HG02943 (cell line): ENCODE measurements around the gene TNS1.

Source experiments
- ATAC-seq: cut with Tn5 transposase; IDR thresholded peaks from one replicate; pipeline ENCODE4 v1.9.1; 2021; ENCODE audit warnings: mild to moderate bottlenecking, low read depth, moderate library complexity; ENCODE audit not compliant: unreplicated experiment

TNS1 gene

DNA sequence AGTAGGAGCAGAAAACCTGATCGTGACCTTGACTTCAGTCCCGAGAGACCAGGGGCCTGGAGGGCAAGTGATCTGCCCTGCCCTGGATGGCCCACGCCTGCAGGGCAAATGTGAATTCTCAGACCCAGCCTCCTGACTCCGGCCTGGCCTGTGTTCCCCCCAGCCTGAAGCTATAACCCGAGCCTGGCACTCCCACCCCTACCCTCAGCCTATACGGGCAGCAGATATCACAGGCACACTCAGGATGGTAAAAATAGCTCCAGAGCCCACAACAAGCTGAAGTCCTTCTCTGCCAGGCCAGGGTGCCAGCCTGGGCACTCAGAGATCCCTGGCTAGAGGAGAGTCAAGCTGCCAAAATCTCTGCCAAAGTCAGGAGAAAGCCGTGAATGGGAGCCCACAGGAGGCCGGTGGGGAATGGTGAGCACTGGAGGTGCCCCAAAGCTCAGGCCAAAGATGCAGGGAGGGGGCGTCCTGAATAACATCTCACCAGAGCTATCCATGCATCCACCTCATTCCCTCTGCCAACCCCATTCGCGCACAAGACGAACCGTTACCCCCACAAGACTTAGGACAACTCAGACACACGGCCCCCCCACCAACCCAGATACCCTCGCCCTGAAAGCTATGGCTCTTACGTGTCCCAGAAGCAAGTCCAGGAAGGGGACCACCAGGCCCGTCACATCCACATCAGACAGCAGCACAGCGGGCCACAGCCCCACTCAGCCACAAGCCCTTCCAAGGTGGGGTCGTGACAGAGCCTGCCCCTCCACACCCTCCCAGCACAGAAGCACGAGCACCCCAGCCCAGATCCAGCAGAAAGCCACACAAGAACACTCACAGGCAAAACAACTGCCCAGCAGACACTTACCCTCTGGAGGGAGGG lies 144.9 kb downstream of the TNS1 start:
- ATAC-seq = no peak

DNA sequence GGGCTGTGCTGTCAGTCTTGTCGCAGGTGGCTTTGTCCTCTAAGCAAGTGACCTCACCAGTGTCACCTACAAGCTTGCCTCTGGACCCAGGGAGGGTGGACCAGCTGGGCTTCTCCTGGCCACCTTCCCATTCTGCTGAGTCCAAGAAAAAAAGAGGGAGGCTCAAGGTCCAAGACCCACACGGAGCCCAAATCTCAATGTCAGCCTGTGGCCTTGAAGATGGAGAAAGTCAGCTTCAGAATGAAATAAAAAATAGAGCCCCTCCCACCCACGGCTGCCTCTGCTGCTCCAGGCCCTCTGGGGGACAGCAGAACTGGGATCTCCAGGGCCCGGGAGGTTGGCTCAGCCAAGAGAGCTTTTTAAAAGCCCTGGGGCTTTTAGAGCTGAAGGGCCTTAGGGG lies 145.9 kb downstream of the TNS1 start:
- no peak for ATAC-seq

DNA sequence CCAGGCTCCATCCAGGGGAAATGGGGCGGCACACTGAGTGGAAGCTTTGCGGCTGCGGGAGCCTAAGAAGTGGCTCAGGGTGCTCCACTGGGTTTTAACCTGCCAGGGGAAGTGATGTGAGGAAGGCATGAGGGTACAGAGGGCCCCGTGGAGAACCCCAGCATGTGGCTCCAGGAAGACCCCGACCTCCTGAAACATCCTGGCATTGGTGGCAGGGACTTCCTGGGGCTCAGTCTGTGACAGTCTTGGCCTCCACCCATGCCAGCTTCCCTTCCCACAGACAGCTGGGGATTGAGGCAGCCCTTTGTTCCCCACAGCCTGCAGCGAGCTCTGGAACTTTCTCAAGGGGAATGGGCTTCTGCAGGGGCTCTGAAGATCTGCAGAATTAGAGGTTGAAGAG lies 146.6 kb downstream of the TNS1 start:
- no peak for ATAC-seq

DNA sequence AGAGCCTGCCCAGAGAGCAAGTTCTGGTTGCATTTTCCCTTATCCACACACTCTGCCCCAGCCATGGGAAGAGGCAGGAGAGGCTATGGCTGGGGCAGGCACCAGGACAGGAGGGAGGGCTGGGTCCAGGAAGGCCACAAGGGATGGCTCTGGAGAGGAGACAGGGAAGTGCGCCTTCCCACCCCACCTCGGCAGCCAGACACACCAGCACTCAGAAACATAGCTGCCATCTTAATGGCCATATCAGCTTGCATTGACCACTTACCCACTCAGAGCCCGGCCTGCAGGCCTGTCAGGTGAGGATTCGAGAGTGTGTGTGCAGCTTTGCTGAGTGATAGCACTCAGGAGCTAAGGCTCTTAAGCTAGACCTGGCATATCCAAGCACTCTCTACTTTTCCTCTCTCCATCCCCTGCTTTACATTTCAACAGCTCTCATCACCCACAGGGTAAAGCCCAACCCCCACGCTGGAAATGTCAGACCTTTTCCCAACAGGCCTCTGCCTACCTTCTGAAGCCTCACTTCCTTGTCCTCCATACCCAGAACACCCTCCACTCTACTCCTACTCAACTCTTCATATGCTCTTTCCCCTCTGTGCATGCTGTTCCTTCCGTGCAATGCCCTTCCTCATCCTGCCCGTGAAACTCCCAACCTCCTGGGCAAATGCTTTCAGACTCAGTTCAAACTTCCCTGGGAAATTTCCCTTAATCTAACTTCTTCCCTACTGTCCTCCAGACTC lies 147.9 kb downstream of the TNS1 start:
- ATAC-seq = no peak

DNA sequence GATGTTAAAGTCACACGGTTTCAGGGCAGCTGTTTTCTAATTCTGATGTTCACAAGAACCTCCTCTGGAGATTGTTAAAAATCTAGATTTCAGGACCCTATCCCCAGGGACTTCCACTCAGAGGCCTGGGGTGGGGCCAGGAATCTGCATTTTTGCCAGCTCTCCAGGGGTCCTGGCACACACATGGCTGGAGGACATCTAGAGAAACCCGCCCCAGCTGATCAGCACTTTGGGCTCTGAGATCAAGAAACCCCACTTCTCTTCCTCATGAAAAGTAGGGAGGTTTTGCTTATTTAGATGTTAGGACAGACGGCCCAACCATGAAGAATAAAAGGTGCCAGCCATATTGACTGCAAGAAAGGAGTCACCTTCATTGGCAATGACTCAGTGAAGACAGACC lies 148.8 kb downstream of the TNS1 start:
- ATAC-seq = no peak

DNA sequence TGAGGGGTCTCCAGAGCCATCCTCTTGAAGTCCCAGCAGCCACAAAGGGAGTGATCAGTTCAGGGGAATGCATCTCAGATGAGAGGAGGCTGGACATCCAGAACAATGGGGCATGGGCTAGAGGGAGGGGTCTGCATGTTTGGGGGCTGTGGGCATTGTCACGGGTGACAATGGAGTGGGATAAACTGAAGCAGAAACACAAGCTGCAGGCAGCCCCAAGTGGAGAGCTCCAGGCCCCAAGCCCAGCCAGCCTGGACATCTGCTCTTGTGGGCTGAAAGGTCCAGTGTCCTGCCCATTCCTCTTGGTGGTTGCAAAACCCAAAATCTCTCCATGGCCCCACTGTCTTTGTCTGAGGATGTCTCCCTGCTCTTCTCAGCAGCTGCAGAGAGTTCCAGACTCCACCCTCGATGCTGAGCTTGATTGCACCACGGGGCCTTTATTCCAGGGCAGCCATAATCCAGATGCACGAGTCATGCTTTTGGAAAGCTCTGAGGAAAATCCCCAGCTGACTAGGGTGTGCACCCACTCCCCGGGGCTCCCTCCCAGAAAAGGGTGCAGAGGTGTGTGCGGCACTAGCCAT lies 149.4 kb downstream of the TNS1 start:
- no peak for ATAC-seq

DNA sequence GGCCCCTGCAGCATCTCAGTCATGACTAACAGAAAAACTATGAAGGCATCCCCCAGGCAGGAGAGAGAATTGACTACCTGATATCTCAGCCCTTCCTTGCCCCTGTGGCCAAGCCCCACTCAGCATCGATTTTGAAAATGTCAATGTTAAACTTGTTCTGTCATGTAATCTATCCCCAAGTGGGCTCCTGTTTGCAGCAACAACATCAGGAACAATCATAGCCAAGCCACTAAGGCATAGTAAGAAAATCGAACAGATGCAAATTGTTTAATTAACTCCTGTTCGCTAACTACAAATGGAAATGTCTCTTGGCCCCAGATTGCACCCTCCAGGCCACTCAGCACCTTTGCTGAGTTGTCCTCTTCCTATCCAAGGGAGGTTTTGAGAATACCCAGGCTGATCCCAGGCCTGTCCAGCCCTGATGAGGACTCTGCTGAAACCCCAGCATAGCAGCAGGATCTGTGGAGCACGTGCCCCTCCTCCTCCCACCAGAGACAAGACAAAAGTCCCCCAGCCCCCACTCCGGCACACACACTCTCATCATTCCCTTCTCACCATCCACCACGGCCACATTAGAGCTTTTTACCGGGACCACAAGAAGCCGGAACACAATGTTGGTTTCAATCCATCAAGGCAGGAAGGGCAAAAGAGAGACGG lies 150.1 kb downstream of the TNS1 start:
- ATAC-seq = no peak

DNA sequence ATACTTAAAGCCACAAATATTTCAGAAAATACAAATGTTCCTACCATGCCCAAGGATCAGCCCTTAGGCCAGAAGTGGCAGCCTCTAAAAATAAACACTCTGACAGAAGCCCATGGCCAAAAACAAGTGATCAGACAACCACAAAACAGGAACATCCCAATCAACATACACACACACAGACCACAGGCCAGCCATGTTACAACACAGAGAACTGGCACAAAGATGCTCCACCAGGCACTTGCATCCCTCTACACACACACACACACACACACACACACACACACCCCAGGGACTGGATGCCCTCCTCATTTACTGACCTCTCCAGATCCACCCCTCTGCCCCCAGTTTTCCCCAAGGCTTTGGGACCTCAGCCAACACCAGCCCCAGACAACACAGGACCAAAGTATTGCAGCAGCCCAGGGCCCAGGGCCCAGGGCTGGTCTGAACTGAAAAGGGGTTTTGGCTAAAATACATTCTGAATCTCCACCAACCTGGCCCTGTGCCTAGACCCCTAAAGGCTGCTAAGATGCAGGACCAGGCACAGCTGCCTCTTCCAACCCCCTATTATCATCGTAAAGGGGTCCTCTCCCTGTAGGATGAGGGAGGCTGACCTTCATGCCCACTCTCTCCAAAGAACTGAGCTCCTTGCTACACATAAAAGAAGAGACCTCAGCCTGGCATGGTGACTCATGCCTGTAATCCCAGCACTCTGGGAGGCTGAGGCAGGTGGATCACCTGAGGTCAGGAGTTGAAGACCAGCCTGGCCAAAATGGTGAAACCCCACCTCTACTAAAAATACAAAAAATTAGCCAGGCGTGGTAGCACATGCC lies 151.4 kb downstream of the TNS1 start:
- ATAC-seq = no peak

DNA sequence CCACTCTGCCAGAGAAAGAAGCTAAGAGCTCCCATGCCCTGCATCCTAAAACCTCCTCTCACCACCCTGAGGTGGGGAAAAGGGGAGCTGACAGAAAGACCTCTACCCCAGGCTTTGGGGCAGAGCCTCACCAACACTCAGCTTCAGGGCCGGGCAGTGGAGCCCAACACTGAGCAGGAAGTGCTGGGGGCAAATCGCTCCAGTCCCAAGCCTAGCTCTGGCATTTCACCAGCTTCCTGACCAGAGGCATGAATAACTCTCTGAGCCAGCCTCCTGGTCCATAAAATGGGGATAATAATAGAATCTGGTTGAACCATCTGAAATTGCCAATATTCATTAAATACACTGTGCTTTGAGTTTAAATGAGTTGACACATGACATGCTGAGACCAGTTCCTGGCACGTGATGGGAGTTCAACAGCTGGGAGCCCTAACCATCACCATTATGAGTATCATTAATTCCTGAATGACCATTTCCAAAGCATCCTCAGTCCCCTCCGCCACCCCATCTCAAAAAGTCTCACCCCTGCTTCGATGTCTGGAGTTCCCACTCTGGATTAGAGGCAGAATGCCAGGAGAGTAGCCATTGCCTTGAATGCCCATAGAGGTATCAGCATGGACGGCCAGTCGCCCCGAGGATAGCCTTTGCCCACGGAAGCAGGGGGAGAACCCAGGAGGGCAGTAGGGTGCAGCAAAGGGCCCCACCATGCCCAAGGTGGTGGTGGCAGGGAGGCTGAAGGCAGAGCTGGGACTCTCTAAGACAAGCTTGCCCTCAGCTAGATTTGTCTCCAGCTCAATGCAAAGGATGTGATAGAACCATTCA lies 153.4 kb downstream of the TNS1 start:
- ATAC-seq = no peak

DNA sequence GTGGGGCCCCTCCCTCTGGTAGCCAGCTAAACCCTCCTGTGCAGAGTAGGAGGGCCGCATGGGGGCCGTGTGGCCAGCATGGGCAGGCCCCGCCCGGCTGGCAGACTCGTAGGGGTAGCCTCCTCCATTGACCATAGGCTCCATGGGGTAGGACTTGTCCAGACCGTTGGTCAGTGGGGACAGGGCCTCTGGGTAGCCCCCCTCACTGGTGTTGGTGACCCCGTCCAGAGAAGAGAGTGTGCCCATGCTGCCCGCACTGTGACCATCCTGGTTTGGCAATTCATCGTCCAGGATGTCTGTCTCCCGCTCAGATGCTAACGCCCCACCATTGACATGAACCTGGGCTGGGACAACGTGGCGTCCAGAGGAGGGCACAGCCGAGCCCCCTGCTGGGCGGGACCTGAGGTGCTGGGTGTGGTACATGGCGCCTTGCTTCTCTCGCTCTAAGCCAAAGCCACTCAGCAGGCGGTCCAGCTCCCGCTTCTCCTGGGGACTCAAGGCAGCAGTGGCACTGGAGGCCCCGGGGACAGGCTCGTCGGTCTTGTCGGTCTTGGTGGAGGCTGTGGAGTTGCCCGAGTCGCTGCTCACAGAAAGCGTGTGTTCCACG lies 154.3 kb downstream of the TNS1 start:
- no peak for ATAC-seq

DNA sequence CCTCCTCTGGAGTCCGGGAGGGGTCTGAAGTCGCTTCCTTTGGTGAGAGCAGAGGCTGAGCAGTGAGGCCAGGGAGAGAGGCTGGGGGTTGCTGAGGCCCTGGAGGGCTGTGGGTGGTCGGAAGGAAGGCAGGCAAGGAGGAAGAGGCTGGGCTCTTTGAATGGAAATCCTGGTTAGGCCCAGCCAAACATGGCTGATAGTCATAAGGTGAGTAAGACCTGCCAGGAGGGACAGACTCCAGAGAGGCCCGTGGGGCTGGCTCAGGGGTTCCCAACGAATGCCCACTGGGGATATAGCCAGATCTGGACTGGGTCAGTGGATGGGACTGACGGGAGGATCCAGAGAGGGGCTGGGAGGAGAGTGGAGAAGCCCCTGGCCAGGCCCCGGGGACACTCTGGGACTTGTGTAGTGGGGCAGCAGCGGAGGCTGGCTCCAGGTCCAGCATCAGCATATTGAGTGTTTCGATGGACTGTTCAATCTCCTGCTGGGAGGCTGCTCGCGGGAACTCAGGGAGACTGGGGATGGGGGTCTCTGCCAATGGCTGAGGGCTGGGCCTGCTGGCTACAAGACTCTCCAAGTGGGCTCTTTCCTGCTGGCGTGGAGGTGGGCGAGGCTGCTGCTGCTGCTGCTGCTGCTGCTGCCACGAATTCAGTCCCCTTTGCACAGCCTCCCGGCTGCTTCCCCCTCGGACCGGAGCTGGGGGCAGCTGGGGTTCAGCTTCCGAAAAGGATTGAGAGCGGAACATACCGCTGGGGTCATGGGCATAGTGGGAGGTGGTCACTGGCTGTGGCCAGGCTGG lies 155.0 kb downstream of the TNS1 start:
- no peak for ATAC-seq

DNA sequence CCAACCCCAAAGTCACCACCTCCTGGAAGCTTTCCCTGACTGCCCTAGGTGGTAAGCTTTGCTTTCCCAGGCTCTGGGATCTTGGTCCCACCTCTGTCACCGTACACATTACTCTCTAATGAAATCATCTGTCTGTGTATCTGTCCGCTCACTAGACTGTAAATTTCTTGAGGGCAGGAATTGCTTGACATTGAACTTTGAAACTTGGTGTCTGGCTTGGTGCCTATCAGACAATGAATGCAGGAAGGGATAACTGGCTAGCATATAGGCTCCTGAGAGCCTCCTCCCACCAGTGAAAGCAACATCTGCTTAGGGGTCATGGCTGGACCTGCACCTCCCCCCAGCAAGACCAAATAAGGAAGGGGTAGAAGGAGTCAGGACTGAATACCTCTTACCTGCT lies 155.7 kb downstream of the TNS1 start:
- ATAC-seq = no peak

DNA sequence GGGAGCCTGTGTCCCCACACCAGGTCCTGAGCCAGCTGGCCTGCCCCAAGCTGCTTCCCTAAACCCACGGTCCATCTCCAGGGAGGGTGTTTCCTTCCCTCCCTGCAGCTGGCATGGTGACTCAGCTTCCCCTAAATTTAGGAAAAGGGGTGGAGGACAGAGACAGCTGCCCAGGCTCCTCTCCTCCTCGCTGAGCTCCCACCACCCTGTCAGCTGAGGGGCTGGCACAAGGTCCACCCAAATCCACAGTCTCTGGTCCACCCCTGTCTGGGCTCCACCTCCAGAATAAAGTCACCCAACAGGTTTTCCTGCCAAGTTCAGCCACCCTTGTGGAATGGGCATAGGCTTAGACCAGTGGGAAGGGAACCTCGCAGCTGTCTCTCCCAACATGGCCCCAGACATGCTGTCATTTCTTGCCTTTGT lies 156.5 kb downstream of the TNS1 start:
- no peak for ATAC-seq

DNA sequence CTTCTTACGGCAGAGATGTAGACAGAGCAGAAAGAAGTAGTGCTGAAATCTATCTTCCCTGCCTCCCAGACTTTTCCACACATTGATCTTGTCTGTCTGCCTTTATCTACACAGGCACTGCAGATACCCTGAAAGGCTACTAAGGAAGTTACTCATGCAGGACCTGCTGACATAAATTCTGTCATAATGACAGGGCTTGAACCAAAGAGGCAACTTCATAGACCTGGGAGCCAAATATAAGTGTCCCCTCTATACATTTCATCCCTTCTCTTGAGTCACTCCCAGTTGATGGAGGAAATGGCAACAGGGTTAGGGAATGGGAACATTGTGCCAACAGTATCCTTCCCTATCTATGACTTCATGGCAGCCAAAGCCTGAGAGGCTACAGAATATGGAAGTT lies 157.5 kb downstream of the TNS1 start:
- no peak for ATAC-seq

DNA sequence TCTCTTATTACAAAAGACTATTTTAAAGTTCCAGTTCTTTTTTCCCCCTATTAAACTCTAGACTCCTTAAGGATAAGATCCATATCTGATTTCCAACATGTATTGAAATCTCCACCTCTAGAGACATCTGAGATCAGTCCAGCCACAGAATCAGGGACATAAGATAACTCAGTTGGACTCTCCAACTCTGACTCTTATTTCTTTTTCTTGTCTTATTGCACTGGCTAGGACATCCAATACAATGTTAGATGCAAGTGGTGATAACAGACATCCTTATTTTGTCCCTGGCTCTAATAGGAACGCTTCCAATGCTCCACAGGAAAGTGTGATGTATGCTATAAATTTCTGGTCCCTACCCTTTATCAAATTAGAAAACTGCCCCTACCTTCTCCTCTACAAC lies 158.1 kb downstream of the TNS1 start:
- ATAC-seq = no peak

DNA sequence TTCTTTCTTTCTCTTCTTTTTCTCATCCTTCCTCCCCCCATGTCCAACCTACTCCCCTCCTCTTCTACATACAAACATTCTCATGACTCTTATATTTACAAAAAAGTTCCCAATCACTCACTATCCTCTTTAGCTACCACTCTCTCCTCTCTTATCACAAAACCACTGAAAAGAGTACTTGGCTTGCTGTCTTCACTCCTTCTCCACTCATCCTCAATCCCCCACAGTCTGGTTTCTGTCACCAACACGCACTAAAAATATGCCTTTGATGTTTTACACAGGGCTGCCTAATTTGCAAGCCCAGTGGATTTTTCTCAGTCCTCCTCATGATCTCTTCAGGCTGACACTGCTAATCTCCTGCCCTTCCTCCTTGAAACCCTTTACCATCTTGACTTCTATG lies 159.5 kb downstream of the TNS1 start:
- ATAC-seq = no peak

DNA sequence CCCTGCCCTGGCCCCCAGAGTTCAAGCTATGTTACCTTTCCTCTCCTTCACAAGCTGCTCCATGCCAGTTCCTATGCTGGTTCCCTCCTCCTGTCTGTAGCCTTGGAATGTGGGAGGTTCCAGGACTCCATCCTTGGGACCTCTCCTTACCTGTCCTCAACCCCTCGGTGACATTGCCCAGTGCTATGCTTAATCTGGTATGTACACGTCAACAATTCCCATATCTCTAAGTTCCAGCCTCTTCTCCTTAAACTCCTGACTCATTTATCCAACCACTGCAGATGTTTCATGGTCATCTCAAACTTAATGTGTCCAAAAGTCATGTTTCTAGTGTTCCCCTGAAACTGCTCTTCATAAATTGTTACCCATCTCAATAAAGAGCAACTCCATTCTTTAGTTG lies 160.8 kb downstream of the TNS1 start:
- no peak for ATAC-seq

DNA sequence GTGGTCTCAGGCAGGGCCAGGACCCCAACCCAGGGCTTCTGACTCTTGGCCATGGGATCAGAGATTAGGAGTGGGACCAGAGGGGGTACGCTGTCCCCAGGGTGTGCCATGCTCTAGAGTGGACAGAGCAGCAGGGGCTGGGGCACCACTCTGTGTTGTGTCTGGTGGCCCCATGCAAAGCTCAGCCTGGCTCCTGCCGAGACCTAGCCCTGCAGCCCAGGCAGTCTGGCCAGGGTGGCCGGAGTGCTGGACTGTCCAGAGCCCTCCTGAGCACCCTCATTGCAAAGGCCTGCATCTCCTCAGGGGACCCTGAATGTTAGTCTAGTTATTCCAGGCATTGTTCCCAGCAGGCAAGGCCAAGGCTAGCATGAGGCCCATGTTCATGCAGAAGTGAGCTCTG lies 162.3 kb downstream of the TNS1 start:
- no peak for ATAC-seq
